Heart left ventricle (tissue), 16 donors: ENCODE data around the gene DNM3. TPM values are rescaled to one million over a fixed set of nuclear protein-coding genes. Genes with fewer than 3 reads are reported as not detected.

Source experiments
- ATAC-seq, 4 donors: fragments of 200-7000 bp; cut with Tn5 transposase; one replicate each; pipeline ENCODE4 v1.9.1; 2020 to 2022; ENCODE audit warnings: moderate library complexity in 4 of 4, mild to moderate bottlenecking in 3 of 4, moderate number of reproducible peaks in 1 of 4
- DNase-seq, 5 donors: peaks; one replicate each; pipeline ENCODE4 v3.0.0-alpha.2; 2020
- H3K27ac ChIP-seq, 12 donors: fragments of 200-600 bp; sonication (generic) in 4 of 12; one replicate each; pipeline versions ENCODE4 v1.5.0 to v1.8.0; 2016 to 2022; ENCODE audit warnings: mild to moderate bottlenecking in 2 of 12
- H3K27me3 ChIP-seq, 9 donors: fragments of 200-600 bp; sonication (generic) in 2 of 9; one replicate each; pipeline versions ENCODE4 v1.5.1 to v1.8.0; 2016 to 2022; ENCODE audit warnings: mild to moderate bottlenecking in 3 of 9
- H3K36me3 ChIP-seq, 9 donors: fragments of 200-600 bp; sonication (generic) in 2 of 9; one replicate each; pipeline versions ENCODE4 v1.5.0 to v1.8.0; 2018 to 2022; ENCODE audit warnings: mild to moderate bottlenecking in 2 of 9
- H3K4me1 ChIP-seq, 12 donors: fragments of 200-600 bp; sonication (generic) in 4 of 12; one replicate each; pipeline versions ENCODE4 v1.5.0 to v1.8.0; 2016 to 2022; ENCODE audit warnings: mild to moderate bottlenecking in 3 of 12
- H3K4me3 ChIP-seq, 12 donors: fragments of 200-600 bp; sonication (generic) in 4 of 12; one replicate each; pipeline versions ENCODE4 v1.5.0 to v1.8.0; 2017 to 2022; ENCODE audit warnings: mild to moderate bottlenecking in 9 of 12, moderate library complexity in 4 of 12
- H3K9me3 ChIP-seq, 12 donors: fragments of 200-600 bp; sonication (generic) in 4 of 12; one replicate each; pipeline versions ENCODE4 v1.5.0 to v1.8.0; 2016 to 2022; ENCODE audit warnings: mild to moderate bottlenecking in 1 of 12
- POLR2A ChIP-seq, 2 donors: fragments of 450-650 bp; IDR thresholded peaks; one replicate each; pipeline ENCODE4 v1.6.1; 2017; ENCODE audit warnings: antibody characterized with exemption in 2 of 2, mild to moderate bottlenecking in 2 of 2, moderate library complexity in 2 of 2
- WGBS, 4 donors: extraction: QIAGEN DNeasy Blood & Tissue Kit in 2 of 4; methylation state at CpG; one replicate each; pipeline versions ENCODE4 v1.1.5 to v1.1.7; 2013 to 2018; 5-methylcytosine and 5-hydroxymethylcytosine counted together
- intact Hi-C, 10 donors: fragments of 100-400 bp; cut with DNase I; formaldehyde crosslinking; loops; one replicate each; pipeline versions ENCODE4 v1.11.1 to v1.14.2; 2022
- polyA plus RNA-seq, 2 donors: library from polyadenylated mRNA; stranded (reverse); fragments of 200-250 nt; gene quantifications; one replicate each; pipeline ENCODE4 v1.2.3, GENCODE V29; 2013
- total RNA-seq, 9 donors: library from RNA; depleted of rRNA in 2 of 9; stranded (reverse); fragments of >200 nt in 2 of 9; fragmentation: NEBNext Ultra II Directional in 3 of 9; extraction: Animal tissue kit (Norgen Biotek cat#: 25700) in 3 of 9; gene quantifications; one replicate each; pipeline versions ENCODE4 v1.1.0 to v1.2.4, GENCODE V29; 2016 to 2023
- TF ChIP-seq, protein P1 (sequence below), 12 donors: fragments of 200-600 bp; sonication (generic) in 4 of 12; IDR thresholded peaks; one replicate each; pipeline versions ENCODE4 v1.5.0 to v1.8.0; 2018 to 2022; ENCODE audit warnings: antibody characterized with exemption in 12 of 12, mild to moderate bottlenecking in 5 of 12
- donor health status: ischemic (EF 13 %, LVEDD 7.1; RV severe dilation, severe dysfunction).
- donor health status: healthy with polysubstance abuse.
- donor health status: DM: no; HTN: yes; CAD: no.
- donor health status: DM: no; HTN: no; CAD: no.
- donor health status: ischemic (EF 25% LVEDD 6.9; RV normal size, moderate dysfunction).
- donor health status: ischemic (EF 25% LVEDD 5.7; RV mildly dilated, moderate dysfunction).
- donor health status: healthy.
- donor health status: DM: yes; HTN: yes; CAD: no.
- donor health status: ischemic (EF 35%, LVEDD 5.7; RV mildly dilated, moderate dysfunction).
- donor health status: nonischemic (EF 11% LVEDD 7.7; RV severe dilation, severe dysfunction).
- donor health status: DM: yes; HTN: yes; CAD: no.
- donor health status: PGD.
- donor health status: ischemic (EF 29% LVEDD 5.4; RV normal size, mild dysfunction).
- donor health status: nonischemic (EF 23%, LVEDD 6.1; RV moderate dilation, normal function).

DNM3 gene
- total and polyA plus RNA-seq, 11 donors, result 0.44 to 3.9 (median 1.9) TPM

DNA sequence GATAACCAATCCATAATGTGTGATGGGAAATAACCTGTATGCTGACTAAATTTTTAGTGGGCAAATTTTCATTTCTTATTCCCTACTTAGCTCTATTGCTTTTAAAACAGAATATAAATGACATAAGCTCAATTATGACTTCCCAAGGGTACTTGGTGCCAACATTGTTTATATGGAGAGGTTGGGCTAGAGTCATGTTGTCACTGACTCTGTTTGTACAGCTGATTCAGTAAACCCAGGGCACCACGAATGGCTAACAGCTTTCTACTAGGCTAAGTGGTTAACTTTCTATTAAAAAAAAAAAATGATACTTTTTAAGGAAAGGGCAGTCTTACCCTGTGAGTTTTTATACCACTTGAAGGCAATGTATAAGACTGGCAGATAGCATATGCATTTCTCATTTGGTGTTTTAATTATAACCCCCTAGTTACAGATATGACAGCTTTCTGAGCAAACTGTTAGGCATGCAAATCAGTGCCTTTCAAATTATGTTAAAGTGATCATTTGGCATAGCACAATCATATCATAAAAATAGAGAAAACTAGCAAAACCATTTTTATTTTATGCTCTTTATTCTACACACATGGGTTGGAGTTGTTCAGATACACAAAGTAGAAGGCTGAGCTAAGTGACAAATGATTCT, 147.1 kb downstream of the DNM3 start:
- 67 to 81% (median 77%) methylated on average over 1 of the region's 1 CpG for WGBS, 4 donors
- Histone ChIP-seq H3K4me1 (peaks cover 0 to 8% (median 5%) of the 10 kb centered on the region in 12 donors), H3K27ac (no peak overlapping the region), H3K36me3 (peaks cover 0 to 15% (median 0%) of the 10 kb centered on the region in 9 donors), H3K27me3 (no peaks in the 10 kb centered on the region), H3K4me3 (no peak overlapping the region), H3K9me3 (no peaks in the 10 kb centered on the region)
- intact Hi-C loops, result loop anchor here in 5 of 10 donors (5.0 to 10.0 kb wide), 2 partner anchors 341 to 344 kb away; no protein-coding TSS in a partner anchor
- no peak for ATAC-seq
- no peak for TF ChIP-seq POLR2A (IDR thresholded peaks at IDR 0.05)
- TF ChIP-seq, protein P1, sequence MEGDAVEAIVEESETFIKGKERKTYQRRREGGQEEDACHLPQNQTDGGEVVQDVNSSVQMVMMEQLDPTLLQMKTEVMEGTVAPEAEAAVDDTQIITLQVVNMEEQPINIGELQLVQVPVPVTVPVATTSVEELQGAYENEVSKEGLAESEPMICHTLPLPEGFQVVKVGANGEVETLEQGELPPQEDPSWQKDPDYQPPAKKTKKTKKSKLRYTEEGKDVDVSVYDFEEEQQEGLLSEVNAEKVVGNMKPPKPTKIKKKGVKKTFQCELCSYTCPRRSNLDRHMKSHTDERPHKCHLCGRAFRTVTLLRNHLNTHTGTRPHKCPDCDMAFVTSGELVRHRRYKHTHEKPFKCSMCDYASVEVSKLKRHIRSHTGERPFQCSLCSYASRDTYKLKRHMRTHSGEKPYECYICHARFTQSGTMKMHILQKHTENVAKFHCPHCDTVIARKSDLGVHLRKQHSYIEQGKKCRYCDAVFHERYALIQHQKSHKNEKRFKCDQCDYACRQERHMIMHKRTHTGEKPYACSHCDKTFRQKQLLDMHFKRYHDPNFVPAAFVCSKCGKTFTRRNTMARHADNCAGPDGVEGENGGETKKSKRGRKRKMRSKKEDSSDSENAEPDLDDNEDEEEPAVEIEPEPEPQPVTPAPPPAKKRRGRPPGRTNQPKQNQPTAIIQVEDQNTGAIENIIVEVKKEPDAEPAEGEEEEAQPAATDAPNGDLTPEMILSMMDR (IDR thresholded peaks at IDR 0.05), result no peak
- no peak for DNase-seq

DNA sequence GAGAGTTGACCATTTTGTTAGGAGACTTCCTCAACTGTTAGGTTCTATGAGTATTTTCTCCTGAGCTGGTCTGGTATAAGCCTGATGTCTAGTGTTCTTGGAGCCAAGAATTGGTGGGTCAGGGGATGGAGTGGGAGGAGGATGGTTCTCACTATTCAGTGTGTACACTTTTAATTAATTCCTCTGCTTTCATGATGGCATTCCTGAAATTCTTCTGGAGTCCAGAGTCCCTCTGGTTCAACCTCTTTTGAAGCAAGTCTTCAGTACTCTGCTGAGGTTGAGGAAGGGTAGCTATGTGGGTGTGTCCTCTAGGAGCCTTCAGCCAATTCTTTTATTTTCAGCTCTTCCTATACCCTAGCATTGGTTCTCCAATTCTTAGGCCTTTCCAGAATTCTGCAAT, 149.1 kb downstream of the DNM3 start:
- no peak for TF ChIP-seq POLR2A (IDR thresholded peaks at IDR 0.05)
- TF ChIP-seq, protein P1 (IDR thresholded peaks at IDR 0.05), result no peak
- Histone ChIP-seq H3K4me3 (no peak overlapping the region), H3K36me3 (peaks cover 0 to 15% (median 0%) of the 10 kb centered on the region in 9 donors), H3K4me1 (no peaks in the 10 kb centered on the region), H3K27me3 (no peaks in the 10 kb centered on the region), H3K9me3 (no peaks in the 10 kb centered on the region), H3K27ac (no peak overlapping the region)
- intact Hi-C loops, result no loop called here
- no peak for ATAC-seq
- no peak for DNase-seq

DNA sequence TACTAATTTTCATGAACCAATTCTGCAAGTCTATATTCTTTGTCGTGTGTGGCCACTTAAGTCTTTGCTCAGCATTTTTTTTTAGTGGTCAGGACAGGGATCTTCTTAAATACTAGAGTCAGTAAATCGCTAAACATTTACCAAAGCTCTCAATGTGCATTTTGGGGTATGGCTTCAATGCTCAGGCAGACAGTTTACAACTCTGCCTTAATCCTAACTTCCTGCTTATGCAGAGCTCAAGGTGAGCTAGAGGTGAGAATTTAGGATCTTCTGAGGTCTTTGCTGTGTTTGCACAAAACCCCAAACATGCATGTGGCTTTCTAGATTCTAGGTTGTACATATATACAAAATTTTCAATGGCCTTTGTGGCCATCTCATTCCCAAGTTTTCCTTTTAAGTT, 153.0 kb downstream of the DNM3 start:
- WGBS, 4 donors, result 84 to 91% (median 90%) methylated on average over 2 of the region's 2 CpGs
- intact Hi-C loops, result no loop called here
- no peaks in the 10 kb centered on the region for H3K4me1 ChIP-seq
- H3K27me3 ChIP-seq, result no peaks in the 10 kb centered on the region
- ATAC-seq (no peak), DNase-seq (no peak)
- TF ChIP-seq, protein P1 (IDR thresholded peaks at IDR 0.05), result no peak
- TF ChIP-seq POLR2A (IDR thresholded peaks at IDR 0.05), result no peak
- H3K27ac ChIP-seq, result no peak overlapping the region
- H3K9me3 ChIP-seq, result no peaks in the 10 kb centered on the region
- H3K36me3 ChIP-seq, result peaks cover 0 to 2% (median 0%) of the 10 kb centered on the region in 9 donors
- H3K4me3 ChIP-seq, result no peak overlapping the region

DNA sequence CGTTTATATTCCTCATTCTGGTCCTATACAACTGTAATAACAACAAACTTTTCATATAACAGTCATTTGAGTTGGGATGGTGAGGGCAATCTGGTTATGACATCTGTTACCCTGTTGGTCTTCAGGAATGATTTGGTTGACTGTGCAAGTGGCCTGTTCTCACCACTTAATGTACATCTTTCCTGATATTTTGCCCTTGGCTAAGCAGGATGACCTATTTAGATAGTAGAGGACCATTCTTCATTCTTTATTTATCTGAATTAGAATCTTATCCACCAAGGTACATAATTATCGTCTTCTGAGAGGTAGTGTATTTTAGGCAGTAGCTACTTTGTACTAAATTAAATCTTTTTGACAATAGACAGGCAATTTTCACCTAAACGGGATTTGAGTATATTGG, 154.3 kb downstream of the DNM3 start:
- ATAC-seq, result no peak
- H3K4me1 ChIP-seq, result no peaks in the 10 kb centered on the region
- no peak overlapping the region for H3K4me3 ChIP-seq
- no peaks in the 10 kb centered on the region for H3K36me3 ChIP-seq
- DNase-seq, result no peak
- H3K27ac ChIP-seq, result no peak overlapping the region
- no peak for TF ChIP-seq POLR2A (IDR thresholded peaks at IDR 0.05)
- TF ChIP-seq, protein P1 (IDR thresholded peaks at IDR 0.05), result no peak
- 89 to 94% (median 90%) methylated on average over 3 of the region's 3 CpGs for WGBS, 4 donors
- intact Hi-C loops, result no loop called here
- H3K9me3 ChIP-seq, result no peaks in the 10 kb centered on the region
- H3K27me3 ChIP-seq, result no peaks in the 10 kb centered on the region
